ENCODE results near the gene DHX57.

Gene DHX57, protein sequence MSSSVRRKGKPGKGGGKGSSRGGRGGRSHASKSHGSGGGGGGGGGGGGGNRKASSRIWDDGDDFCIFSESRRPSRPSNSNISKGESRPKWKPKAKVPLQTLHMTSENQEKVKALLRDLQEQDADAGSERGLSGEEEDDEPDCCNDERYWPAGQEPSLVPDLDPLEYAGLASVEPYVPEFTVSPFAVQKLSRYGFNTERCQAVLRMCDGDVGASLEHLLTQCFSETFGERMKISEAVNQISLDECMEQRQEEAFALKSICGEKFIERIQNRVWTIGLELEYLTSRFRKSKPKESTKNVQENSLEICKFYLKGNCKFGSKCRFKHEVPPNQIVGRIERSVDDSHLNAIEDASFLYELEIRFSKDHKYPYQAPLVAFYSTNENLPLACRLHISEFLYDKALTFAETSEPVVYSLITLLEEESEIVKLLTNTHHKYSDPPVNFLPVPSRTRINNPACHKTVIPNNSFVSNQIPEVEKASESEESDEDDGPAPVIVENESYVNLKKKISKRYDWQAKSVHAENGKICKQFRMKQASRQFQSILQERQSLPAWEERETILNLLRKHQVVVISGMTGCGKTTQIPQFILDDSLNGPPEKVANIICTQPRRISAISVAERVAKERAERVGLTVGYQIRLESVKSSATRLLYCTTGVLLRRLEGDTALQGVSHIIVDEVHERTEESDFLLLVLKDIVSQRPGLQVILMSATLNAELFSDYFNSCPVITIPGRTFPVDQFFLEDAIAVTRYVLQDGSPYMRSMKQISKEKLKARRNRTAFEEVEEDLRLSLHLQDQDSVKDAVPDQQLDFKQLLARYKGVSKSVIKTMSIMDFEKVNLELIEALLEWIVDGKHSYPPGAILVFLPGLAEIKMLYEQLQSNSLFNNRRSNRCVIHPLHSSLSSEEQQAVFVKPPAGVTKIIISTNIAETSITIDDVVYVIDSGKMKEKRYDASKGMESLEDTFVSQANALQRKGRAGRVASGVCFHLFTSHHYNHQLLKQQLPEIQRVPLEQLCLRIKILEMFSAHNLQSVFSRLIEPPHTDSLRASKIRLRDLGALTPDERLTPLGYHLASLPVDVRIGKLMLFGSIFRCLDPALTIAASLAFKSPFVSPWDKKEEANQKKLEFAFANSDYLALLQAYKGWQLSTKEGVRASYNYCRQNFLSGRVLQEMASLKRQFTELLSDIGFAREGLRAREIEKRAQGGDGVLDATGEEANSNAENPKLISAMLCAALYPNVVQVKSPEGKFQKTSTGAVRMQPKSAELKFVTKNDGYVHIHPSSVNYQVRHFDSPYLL (N-terminal part only)

GRCh38 chr2:38875576-38876367 is at the start of gene DHX57, which contains the start of gene MORN2:
DHX57 (minus strand) TSS chr2:38875934; CDS start chr2:38868405, 7,529 bp downstream.
MORN2 (plus strand) TSS chr2:38875976.
- peak; percentile 39 to 47 for DNase-seq (ENCODE audit: low read depth in 2 of 2)

GRCh38 chr2:38922902-38923301 is 47.2 kb upstream of the DHX57 start:
- DNase-seq (ENCODE audit: low read depth in 2 of 2): no peak

GRCh38 chr2:38922389-38922788 is 46.7 kb upstream of the DHX57 start:
- no peak for DNase-seq (ENCODE audit: low read depth in 2 of 2)

- no peak for DNase-seq (ENCODE audit: low read depth in 2 of 2)
Observed at GRCh38 chr2:38912619-38913018, 36.9 kb upstream of the DHX57 start.

GRCh38 chr2:38911191-38911590 is 35.5 kb upstream of the DHX57 start:
- no peak for DNase-seq (ENCODE audit: low read depth in 2 of 2)

DNA sequence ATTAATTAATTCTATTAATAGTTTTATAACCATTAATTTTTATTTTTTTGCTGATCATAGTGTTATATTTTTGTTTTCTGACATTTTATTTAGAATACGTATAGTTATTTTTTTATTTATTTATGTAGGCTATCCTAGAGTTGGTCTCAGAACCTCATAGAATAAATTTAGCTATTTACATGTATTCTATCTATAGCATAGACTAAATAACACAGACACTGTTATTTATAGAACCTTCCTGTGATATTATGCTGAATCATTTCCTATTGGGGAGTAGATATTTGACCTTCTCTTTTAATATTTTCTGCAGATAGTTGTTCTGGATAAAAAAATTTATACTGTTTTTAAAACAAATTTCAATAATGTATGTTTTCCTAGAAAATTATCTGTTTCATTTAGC is 34.1 kb upstream of the DHX57 start:
- DNase-seq (ENCODE audit: low read depth in 2 of 2): no peak

DNA sequence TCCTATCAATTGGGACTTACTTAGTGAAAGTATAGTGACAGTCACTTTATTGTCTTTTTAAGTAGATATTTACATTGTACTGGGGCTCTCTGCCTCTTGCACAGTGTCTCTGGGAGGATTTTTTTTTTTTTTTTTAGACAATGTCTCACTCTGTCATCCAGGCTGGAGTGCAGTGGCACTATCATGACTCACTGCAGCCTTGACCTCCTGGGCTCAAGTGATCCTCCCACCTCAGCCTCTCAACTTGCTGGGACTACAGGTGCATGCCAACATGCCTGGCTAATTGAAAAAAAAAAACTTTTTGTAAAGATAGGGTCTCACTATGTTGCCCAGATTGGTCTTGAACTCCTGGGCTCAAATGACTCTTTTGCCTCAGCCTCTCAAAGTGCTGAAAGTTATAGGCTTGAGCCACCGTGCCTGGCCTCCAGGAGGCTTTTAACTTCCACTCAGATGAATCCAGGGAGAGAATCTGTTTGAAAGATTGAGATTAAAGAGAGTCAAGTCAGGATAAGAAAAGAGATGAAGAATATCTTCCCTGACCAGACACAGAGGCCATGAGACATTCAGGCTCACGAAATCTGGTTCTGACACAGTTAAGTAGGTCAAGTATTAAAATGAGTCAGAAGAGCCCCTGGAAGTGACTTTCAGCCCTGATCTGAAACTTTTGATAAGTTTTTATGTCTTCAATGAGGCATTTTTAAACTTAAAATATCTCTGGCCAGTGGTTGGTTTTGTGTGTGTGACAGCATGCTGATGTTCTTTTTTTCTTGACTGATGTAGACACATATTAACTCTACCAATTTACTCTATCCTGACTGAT is 32.2 kb upstream of the DHX57 start:
- DNase-seq (ENCODE audit: low read depth in 2 of 2): no peak

- DNase-seq (ENCODE audit: low read depth in 2 of 2): no peak
Observed at GRCh38 chr2:38907242-38907641, 31.5 kb upstream of the DHX57 start.

- DNase-seq (ENCODE audit: low read depth in 2 of 2): no peak
Observed at GRCh38 chr2:38905251-38905650, 29.5 kb upstream of the DHX57 start.

DNA sequence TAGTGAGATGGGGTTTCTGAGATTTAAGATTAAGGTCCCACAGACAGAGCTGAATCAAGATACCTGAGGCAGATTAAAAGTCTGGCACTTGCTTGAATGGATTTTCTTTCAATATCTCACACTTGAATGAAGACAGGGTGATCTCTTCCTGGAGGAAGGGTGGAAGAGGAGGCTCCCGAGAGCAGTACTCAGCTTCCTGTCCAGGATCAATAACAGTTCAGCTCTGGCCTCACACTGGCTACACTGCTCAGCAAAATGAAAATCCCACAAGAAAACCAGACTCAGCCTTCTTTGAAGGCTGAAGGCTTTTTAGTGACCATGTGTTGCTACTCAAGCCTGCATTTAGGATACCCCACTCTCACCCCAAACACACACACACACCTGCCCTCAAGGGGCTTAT is 25.0 kb upstream of the DHX57 start:
- DNase-seq (ENCODE audit: low read depth in 2 of 2): no peak

DNA sequence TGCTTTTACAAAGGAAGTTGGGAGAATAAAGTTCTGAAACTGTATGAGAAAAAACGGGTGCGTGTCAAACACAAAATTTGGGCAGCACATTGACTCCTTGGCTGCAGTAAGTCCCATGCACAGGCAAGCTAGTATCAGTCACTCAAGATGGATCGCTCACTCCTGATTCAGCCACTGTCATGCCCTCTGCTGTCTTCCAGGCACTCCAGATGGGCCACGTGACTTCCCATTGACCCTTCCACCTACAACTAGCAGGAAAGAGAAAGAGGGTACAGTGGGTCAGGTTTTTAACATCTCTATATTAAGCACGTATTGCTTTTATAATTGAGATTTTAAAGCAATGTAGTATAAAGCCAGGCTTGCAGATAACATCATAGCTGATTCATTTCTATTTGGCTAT is 22.5 kb upstream of the DHX57 start:
- no peak for DNase-seq (ENCODE audit: low read depth in 2 of 2)

GRCh38 chr2:38892819-38893218 is 17.1 kb upstream of the DHX57 start:
- DNase-seq (ENCODE audit: low read depth in 2 of 2): no peak

DNA sequence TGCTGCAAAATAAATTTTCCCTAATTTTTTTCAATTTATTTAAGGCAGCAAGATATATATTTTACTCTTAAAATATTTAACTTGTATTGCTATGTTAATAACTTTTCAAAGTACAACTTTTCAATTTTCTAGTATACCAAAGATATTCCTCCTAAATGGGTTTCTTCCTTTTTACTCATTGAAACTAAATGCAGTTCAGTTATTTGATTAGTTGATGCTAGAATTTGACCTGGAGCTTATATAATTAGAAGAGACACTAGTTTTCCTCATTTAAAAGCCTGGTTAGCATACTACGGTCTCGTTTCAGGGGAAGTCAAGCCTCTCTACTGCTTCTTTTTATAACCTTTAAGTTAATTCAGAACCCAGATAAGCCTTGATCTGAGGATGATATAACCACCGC is 13.8 kb upstream of the DHX57 start, which contains the start of gene ARHGEF33:
TSS of gene ARHGEF33 (plus strand) at position 301 of the 400 bp plus-strand sequence. CDS start 29,573 bp downstream, outside the sequence.
- no peak for DNase-seq (ENCODE audit: low read depth in 2 of 2)

DNA sequence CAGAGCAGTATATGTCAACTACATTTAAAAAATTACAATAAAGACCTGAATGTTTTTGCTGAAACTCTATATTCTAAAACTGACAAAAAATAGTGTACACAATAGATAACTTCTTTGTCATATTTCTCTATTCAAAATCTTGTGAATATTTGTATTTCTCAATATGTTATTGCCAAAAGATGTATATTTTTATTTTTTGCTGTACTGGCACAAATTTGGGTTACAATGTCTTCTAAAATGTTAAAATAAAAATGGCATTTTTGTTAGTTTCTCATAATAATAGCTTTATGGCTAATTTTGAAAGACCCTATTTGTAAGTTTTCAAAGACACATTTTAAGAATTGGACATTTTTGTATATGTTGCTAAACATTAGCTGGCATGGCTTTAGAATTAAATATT is 13.3 kb upstream of the DHX57 start:
- no peak for DNase-seq (ENCODE audit: low read depth in 2 of 2)

DNA sequence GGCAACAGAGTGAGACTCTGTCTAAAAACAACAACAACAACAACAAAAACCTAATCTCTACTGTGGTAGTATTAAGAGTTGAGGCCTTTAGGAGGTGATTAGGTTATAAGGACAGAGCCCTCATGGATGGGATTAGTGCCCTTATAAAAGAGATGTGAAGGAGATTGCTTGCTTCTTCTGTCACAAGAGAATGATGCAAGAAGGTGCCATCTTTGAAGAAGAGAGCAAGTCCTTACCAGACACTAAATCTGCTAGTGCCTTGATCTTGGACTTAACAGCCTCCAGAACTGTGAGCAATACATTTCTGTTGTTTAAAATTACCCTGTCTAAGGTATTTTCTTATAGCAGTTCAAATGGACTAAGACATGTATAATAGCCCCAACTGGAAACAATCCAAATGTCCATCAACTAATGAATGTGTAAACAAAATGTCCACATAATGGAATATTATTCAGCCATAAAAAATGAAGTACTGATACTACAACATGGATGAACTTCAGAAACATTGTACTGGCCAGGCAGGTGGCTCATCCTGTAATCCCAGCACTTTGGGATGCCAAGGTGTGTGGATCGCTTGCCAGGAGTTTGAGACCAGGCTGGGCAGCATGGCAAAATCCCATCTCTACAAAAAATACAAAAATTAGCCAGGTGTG is 12.3 kb upstream of the DHX57 start:
- no peak for DNase-seq (ENCODE audit: low read depth in 2 of 2)

GRCh38 chr2:38887347-38887746 is 11.6 kb upstream of the DHX57 start:
- DNase-seq (ENCODE audit: low read depth in 2 of 2): no peak

GRCh38 chr2:38886063-38886462 is 10.3 kb upstream of the DHX57 start:
- no peak for DNase-seq (ENCODE audit: low read depth in 2 of 2)

DNA sequence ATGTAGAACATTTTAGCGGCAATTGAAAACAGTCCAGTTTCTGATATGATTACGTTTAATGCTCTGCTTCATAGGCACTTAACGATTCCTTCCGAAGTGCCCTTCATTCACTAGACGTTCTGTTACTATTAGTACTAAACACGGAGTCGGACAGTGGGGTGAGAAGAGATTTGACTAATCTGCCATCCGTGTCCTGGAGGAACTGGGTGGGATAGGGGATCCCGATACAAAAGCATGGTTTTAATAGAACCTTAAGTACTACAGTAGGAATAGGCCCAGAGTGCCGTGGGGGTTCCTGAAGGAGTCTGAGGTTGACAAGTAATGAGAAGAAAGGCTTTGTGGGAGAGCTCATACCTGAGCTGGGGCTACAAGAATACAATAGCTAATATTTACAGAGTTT is 673 bp upstream of the DHX57 start:
- no peak for DNase-seq (ENCODE audit: low read depth in 2 of 2)

- DNase-seq (ENCODE audit: low read depth in 2 of 2): no peak
Observed at GRCh38 chr2:38875227-38875575, 533 bp downstream of the DHX57 start.

GRCh38 chr2:38873763-38874162 is 2.0 kb downstream of the DHX57 start:
- DNase-seq (ENCODE audit: low read depth in 2 of 2): no peak

All from fibroblast of skin of left quadriceps (primary cell).